GM18526 (cell line): Measurements from ENCODE around the gene GAL.

Experiments used
- POLR2A ChIP-seq: IDR thresholded peaks from 3 replicates; pipeline ENCODE4 v1.6.1; 2011; ENCODE audit not compliant: insufficient read length; ENCODE audit errors: extremely low read depth

The GAL gene

GRCh38 chr11:68687986-68688385 lies 3.6 kb downstream of the GAL start:
- no peak for TF ChIP-seq POLR2A

DNA sequence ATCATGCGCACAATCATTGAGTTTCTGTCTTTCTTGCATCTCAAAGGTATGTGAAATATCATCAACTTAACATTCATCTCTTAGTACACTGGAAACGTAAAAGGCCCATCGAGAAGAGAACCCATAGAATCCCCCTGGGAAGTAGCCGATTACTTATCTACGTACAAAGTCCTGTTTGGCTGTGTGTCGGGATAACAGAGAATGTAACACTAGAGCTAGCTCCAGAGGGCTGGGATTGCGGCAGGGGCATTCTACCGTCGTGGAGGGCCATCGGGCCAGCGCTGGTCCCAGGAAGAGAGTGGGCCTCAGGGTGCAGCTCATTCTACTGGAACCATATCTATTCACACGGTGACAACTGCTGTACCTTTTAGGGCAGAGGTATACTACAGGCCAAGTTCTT lies 4.5 kb downstream of the GAL start:
- TF ChIP-seq POLR2A = no peak

DNA sequence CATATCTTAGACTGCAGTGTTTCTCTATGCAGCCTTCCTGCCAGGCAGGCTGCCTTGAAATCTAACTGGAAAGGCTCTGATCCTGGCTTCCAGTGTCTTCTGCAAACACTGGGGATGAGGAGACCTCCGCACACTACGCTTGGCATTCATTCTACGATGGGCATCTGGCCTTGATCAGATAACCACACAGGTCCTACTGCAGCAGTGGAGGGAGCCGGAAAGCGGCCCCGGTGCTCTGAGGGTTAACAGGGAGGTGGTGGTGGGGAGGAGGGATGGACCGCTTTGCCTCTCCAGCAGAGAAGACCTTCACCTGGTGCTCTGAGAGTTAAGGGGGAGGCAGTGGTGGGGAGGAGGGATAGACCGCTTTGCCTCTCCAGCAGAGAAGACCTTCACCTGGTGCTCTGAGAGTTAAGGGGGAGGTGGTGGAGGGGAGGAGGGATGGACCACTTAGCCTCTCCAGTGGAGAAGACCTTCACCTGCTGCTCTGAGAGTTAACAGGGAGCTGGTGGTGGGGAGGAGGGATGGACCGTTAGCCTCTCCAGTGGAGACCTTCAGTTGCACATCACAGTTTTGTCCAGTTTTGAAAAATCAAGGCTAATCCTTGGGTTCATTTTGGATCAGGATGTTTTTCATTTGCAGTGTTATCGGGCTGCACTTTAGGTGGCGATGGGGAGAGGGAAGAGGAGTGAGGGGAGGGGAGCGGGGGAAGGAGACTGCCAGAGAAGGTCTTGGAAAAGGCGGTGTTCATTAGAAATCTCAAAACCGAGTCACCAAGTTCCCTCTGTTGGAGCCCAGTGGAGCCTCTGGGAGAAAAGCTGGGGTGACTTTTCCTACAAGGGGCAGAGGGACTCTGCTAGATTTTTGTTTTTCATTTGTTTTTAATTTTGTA lies 5.6 kb downstream of the GAL start:
- TF ChIP-seq POLR2A = no peak

DNA sequence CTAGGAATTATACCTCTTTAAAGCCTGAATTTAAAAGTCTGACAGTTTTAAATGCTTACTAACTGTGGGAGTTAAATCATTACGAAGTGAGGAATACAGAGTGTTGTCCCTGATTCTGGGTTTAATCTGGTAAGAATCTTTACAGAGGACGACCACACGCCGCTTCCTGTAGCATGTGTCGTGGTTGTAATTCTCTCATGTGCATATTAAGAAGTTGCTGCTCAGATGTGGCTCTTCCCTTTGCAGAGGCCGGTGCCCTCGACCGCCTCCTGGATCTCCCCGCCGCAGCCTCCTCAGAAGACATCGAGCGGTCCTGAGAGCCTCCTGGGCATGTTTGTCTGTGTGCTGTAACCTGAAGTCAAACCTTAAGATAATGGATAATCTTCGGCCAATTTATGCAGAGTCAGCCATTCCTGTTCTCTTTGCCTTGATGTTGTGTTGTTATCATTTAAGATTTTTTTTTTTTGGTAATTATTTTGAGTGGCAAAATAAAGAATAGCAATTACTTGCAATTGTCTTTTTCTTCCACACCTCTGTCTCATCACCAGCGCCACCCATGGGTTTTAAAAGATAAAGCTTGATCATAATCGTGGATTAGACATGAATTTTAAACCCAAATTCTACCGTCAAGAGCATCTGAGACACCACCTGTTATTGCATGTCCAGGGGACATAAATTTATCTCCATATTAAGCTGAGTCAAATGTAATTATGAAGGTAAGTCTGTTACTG lies 6.5 kb downstream of the GAL start:
- no peak for TF ChIP-seq POLR2A

- no peak for TF ChIP-seq POLR2A
Observed at GRCh38 chr11:68691402-68691784, 7.0 kb downstream of the GAL start.

DNA sequence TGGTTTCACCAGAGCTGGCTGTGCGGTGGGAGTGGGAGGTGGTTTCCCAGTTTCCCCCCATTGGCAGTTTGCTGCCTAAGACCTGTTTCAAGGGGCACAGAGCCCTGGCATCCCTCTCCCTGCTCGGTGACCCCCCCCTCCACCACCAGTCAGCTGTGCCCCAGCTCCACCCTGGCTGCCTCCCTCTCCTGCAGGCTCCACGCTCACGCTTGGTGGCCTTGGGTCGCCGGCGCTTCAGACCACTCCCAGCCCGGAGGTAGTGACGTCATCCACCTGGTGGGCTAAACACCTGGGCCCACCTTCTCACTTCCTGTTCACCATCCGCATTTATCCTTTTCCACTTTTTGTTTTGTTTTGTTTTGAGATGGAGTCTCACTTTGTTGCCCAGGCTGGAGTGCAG lies 7.8 kb downstream of the GAL start:
- TF ChIP-seq POLR2A = no peak

DNA sequence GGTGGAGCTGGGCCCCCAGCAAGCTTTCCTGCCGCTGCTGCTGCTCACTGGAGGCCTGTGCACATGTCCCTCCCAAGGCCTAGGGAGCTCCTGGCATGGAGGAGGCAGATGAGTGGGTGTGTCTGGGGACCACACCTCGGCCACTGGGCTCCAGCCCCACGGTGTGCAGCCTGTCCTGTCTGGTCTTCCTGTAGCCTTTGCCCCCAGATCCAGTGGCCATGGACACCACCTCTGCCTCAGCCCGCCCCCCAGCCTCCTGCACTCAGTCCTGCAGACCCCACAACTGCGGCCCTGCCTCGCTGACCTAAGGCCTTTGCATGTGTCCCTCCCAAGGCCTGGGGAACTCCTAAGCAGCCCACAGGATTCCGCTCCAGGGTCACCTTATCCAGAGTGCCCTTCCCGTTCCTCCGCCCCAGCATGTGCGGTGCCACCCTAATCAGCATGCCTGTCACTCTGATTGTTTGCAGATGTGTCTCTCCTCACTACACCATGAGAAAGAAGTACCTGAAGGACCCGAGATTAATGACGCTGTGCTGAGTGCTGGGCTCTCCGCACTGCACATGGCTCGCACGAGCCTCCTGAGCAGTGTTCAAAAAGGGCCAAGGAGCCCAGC lies 8.6 kb downstream of the GAL start:
- no peak for TF ChIP-seq POLR2A

DNA sequence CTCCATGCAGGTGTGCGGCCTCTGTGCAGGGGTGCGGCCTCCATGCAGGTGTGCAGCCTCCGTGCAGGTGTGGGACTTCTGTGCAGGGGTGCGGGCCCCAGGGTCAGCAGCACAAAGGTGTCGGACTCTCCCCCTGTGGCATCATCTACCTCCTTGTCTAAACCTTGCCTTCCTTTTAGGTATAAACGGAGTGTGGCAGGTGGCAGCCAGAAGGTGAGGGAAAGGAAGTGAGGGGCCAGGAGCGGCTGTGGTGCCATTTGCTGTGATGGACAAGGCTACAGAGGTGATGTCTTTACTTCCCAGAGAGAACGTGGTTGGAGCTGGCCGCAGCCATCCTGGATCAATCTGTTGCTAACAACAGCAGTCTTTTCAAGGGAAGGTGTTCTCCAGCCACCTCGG lies 9.1 kb downstream of the GAL start:
- no peak for TF ChIP-seq POLR2A

DNA sequence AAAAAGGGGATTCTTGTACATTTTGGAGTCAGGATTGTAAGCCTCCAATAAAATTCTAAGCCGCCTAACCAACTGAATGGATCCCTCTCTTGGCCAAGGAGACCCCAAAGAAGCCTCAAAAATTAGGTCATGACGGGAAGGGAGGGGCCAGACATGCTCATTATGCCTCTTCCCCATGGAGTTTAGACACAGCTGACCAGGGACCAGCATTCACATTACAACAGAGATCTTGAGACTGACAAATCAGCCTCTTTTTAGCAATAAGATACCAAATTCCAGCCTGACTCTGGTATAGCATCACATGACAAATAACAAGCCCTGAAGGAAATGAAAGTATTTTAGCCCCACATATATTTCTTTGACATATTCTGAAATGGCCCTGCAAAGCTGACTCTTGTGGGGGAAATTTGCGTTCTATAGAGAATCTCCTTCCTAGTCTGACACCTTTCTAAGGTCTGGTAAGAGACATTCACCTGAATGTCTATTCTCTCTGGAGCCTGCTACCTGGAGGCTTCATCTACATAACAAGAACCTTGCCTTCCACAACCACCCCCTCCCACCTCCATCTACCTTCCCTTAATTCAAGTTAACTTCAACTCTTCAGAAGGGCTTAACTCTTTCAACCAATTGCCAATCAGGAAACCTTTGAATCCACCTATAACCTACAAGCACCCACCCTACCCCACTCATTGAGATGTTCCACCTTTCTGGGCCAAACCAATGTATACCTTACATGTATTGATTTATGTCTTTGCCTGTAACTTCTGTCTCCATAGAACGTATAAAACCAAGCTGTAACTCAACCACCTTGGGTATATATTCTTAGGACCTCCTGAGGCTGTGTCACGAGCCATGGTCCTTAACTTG lies 10.3 kb downstream of the GAL start:
- TF ChIP-seq POLR2A = no peak

DNA sequence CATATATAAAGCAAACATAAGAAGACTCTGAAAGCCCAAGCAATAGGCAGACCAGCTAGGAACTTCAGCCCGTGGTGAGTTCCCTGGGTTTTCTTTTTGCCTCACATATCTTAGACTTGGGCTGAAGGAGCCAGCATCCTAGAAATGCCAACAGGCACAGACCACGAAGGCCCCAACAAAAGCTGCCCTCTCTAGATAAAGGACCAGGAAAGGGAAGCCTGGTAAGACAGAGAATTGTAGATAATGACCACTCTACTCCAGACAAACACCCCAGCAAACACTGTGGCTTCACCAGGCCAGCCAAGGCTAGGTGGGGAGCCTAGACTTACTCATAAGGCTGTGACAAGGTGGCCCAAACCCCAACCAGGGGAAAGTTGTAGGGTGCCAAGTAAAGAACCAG lies 11.2 kb downstream of the GAL start:
- no peak for TF ChIP-seq POLR2A

GRCh38 chr11:68698993-68699392 lies 14.6 kb downstream of the GAL start:
- TF ChIP-seq POLR2A = no peak

- no peak for TF ChIP-seq POLR2A
Observed at GRCh38 chr11:68704887-68705286, 20.5 kb downstream of the GAL start.

- no peak for TF ChIP-seq POLR2A
Observed at GRCh38 chr11:68707527-68707926, 23.2 kb downstream of the GAL start.

GRCh38 chr11:68709062-68709461 lies 24.7 kb downstream of the GAL start:
- no peak for TF ChIP-seq POLR2A

- no peak for TF ChIP-seq POLR2A
Observed at GRCh38 chr11:68710409-68710808, 26.1 kb downstream of the GAL start.
